ENCODE results near the gene CPTP.

CPTP gene

GRCh38 chr1:1376551-1377226 is 52.1 kb downstream of the CPTP start:
- ChIA-PET CTCF (no interaction called here), POLR2A (interaction anchor here (1.7 kb wide), 1 partner anchor 23 kb away, joined by 10 read pairs; the partner anchor contains the start of gene CCNL2)
- Histone ChIP-seq H3K9me3 (ENCODE audit: control extremely low read depth in 1 of 5, control insufficient read depth in 4 of 5, insufficient read depth in 2 of 5, low read depth in 1 of 5, low read length in 4 of 5) (no peaks in the 10 kb centered on the region), H3K27ac (ENCODE audit: insufficient read depth in 1 of 2, low read depth in 1 of 2, low read length in 2 of 2, poor library complexity in 1 of 2, severe bottlenecking in 2 of 2) (peak overlapping the region in 1 of 2 experiments; percentile 91), H3K4me3 (ENCODE audit: control insufficient read depth in 1 of 7, extremely low read depth in 1 of 7, insufficient read depth in 4 of 7, low read depth in 2 of 7, low read length in 6 of 7) (no peak overlapping the region), H3K27me3 (replicated peaks in 2 of 5; ENCODE audit: control insufficient read depth in 4 of 5, insufficient read depth in 5 of 5, low read length in 4 of 5) (no peaks in the 10 kb centered on the region), H3K4me1 (ENCODE audit: control extremely low read depth in 1 of 4, control insufficient read depth in 4 of 4, insufficient read depth in 4 of 4, low read length in 3 of 4) (peaks cover 0 to 37% (median 27%) of the 10 kb centered on the region in 4 experiments), H3K36me3 (ENCODE audit: control insufficient read depth in 4 of 4, insufficient read depth in 4 of 4, low read length in 3 of 4) (peaks cover 0 to 24% (median 7%) of the 10 kb centered on the region in 4 experiments)
- DNase-seq, result no peak
- whole genome bisulfite sequencing (ENCODE audit: insufficient coverage), result 91% methylated on average over 9 of the region's 10 CpGs

DNA sequence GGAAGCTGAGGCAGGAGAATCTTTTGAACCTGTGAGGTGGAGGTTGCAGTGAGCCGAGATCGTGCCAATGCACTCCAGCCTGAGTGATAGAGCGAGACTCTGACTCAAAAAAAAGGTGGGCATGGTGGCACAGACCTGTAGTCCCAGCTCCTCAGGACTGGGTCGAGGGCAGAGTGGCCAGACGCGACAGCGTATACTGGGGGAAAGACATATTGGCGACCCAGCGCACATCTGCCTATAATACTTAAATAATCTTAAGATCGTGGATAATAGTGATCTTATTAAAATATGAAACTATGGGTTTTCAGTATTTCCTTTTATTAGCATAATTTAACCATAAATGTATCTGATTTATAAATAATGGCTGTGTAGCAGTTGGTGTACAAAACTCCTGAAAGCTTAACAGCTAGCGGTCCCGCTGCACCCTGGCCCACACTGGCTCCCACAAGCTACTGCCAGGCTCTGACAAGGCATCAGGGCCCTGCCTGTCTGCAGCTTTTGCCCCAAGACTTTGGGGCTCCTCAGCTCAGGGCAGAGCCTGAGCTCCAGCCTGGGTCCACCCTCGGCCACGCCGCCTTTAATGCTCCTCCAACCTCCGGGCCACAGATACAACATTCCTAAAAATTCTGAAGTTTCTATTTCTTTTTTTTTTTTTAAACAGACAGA is 53.1 kb downstream of the CPTP start:
- Histone ChIP-seq H3K27ac (ENCODE audit: insufficient read depth in 1 of 2, low read depth in 1 of 2, low read length in 2 of 2, poor library complexity in 1 of 2, severe bottlenecking in 2 of 2) (no peak overlapping the region), H3K9me3 (ENCODE audit: control extremely low read depth in 1 of 5, control insufficient read depth in 4 of 5, insufficient read depth in 2 of 5, low read depth in 1 of 5, low read length in 4 of 5) (no peaks in the 10 kb centered on the region), H3K4me1 (ENCODE audit: control extremely low read depth in 1 of 4, control insufficient read depth in 4 of 4, insufficient read depth in 4 of 4, low read length in 3 of 4) (peaks cover 0 to 28% (median 20%) of the 10 kb centered on the region in 4 experiments), H3K27me3 (replicated peaks in 2 of 5; ENCODE audit: control insufficient read depth in 4 of 5, insufficient read depth in 5 of 5, low read length in 4 of 5) (no peaks in the 10 kb centered on the region), H3K4me3 (ENCODE audit: control insufficient read depth in 1 of 7, extremely low read depth in 1 of 7, insufficient read depth in 4 of 7, low read depth in 2 of 7, low read length in 6 of 7) (no peak overlapping the region), H3K36me3 (ENCODE audit: control insufficient read depth in 4 of 4, insufficient read depth in 4 of 4, low read length in 3 of 4) (peaks cover 0 to 27% (median 7%) of the 10 kb centered on the region in 4 experiments)
- DNase-seq, result no peak
- ChIA-PET POLR2A (no interaction called here), CTCF (interaction anchor here (0.6 to 1.0 kb wide), 2 partner anchors 34 to 63 kb away, joined by 3 read pairs; no protein-coding TSS in a partner anchor)
- WGBS (ENCODE audit: insufficient coverage), result 95% methylated on average over 8 of the region's 16 CpGs
